H1 (cell line): Measurements from ENCODE around the gene TSPAN33. TPM values are rescaled to one million over a fixed set of nuclear protein-coding genes. Genes with fewer than 3 reads are reported as not detected.

ENCODE experiments used
- CHD1 ChIP-seq: IDR thresholded peaks from 2 replicates; pipeline ENCODE4 v1.6.1; 2012; ENCODE audit warnings: low read depth, low read length, improper control_type of control experiment
- HDAC2 ChIP-seq, 2 experiments: fragments of 300-600 bp in 1 of 2; sonication (generic) in 1 of 2; IDR thresholded peaks; 2 replicates each; pipeline ENCODE4 v1.6.1; 2011 to 2012; ENCODE audit warnings: low read depth in 2 of 2, low read length in 2 of 2, mild to moderate bottlenecking in 2 of 2, moderate library complexity in 2 of 2, borderline replicate concordance in 1 of 2, inconsistent platforms in 1 of 2
- POLR2AphosphoS5 ChIP-seq: IDR thresholded peaks from 2 replicates; pipeline ENCODE4 v1.6.1; 2011; ENCODE audit warnings: low read depth, low read length
- RAD21 ChIP-seq, 2 experiments: IDR thresholded peaks in 1 of 2; conservative IDR thresholded peaks in 1 of 2; 2 replicates each; pipeline ENCODE4 v1.6.1; 2011; ENCODE audit warnings: low read depth in 2 of 2, low read length in 2 of 2, improper control_type of control experiment in 1 of 2, inconsistent platforms in 1 of 2, mild to moderate bottlenecking in 1 of 2, moderate library complexity in 1 of 2
- RNF2 ChIP-seq: fragments of 200-900, 300-1000 bp; sonication (generic); IDR thresholded peaks from 2 replicates; pipeline ENCODE4 v1.7.1; 2016; ENCODE audit warnings: borderline replicate concordance, low read depth, mild to moderate bottlenecking, antibody characterized with exemption, low read length; ENCODE audit not compliant: poor library complexity, severe bottlenecking; ENCODE audit errors: missing control alignments
- SIRT6 ChIP-seq: IDR thresholded peaks from one replicate; pipeline ENCODE4 v1.7.1; 2012; ENCODE audit warnings: low read length, inconsistent platforms
- SRF ChIP-seq: IDR thresholded peaks from 2 replicates; pipeline ENCODE4 v1.6.1; 2011; ENCODE audit warnings: mild to moderate bottlenecking, low read depth, low read length, moderate library complexity
- polyA plus RNA-seq, 7 experiments: library from polyadenylated mRNA; depleted of rRNA in 3 of 7; stranded (reverse) in 5 of 7; unstranded in 2 of 7; fragments of >200 nt in 5 of 7; fragments of 200-250 nt in 2 of 7; gene quantifications; 1 replicate in 5 of 7; 2 replicates in 1 of 7; 4 replicates in 1 of 7; pipeline versions ENCODE4 v1.2.1 to v1.2.3, GENCODE V29; 2011 to 2013; ENCODE audit warnings: missing spikeins in 2 of 7, mixed read lengths in 2 of 7
- total RNA-seq: library from RNA; stranded (reverse); fragmentation: NEBNext Ultra II Directional; extraction: Animal tissue kit (Norgen Biotek cat#: 25700); gene quantifications from 2 replicates; pipeline ENCODE4 v1.2.1, GENCODE V29; 2021
- TF ChIP-seq, protein P1 (sequence below): IDR thresholded peaks from 2 replicates; pipeline ENCODE4 v1.6.1; 2012; ENCODE audit warnings: inconsistent platforms

The TSPAN33 gene
- total and polyA plus RNA-seq, 2 of the 8 experiments (the other 6 are each of a cell fraction or from before 2014, with no cell fraction given): 42.8 to 47.1 TPM

- TF ChIP-seq HDAC2 (IDR thresholded peaks at IDR 0.05; ENCODE audit: borderline replicate concordance in 1 of 2, low read depth in 2 of 2, low read length in 2 of 2) (no peak), RAD21 (IDR thresholded peaks at IDR 0.05 in 1 of 2, conservative IDR thresholded peaks at IDR 0.05 in 1 of 2; ENCODE audit: low read depth in 2 of 2, low read length in 2 of 2) (no peak), CHD1 (no peak), POLR2AphosphoS5 (no peak), SRF (no peak), SIRT6 (no peak), RNF2 (no peak)
- TF ChIP-seq, protein P1, sequence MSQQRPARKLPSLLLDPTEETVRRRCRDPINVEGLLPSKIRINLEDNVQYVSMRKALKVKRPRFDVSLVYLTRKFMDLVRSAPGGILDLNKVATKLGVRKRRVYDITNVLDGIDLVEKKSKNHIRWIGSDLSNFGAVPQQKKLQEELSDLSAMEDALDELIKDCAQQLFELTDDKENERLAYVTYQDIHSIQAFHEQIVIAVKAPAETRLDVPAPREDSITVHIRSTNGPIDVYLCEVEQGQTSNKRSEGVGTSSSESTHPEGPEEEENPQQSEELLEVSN: no peak
These were observed 57.7 kb downstream of the TSPAN33 start (continued) for GRCh38 chr7:129202058-129202777.
